Hepatocyte (in vitro differentiated cells): Measurements from ENCODE around the gene ADRA1B. TPM values are rescaled to one million over a fixed set of nuclear protein-coding genes. Genes with fewer than 3 reads are reported as not detected.
A peak's percentile ranks its signal among the peaks of the same experiment; 100 is the strongest.

Experiments used
- DNase-seq: peaks from one replicate; pipeline ENCODE4 v3.0.0-alpha.2; 2016; ENCODE audit warnings: low spot score
- H2AFZ ChIP-seq: fragments of 200-600 bp; sonication (generic); 2 replicates; pipeline ENCODE4 v1.6.0; 2016; ENCODE audit warnings: antibody characterized with exemption, mild to moderate bottlenecking
- H3K27ac ChIP-seq: fragments of 200-600 bp; sonication (generic); 2 replicates; pipeline ENCODE4 v1.5.1; 2016; ENCODE audit warnings: mild to moderate bottlenecking
- H3K27me3 ChIP-seq: fragments of 200-600 bp; sonication (generic); 2 replicates; pipeline ENCODE4 v1.6.1; 2016
- H3K36me3 ChIP-seq: fragments of 200-600 bp; sonication (generic); replicated peaks from 2 replicates; pipeline ENCODE4 v1.5.1; 2016; ENCODE audit warnings: low read depth; ENCODE audit not compliant: insufficient read depth
- H3K4me1 ChIP-seq: fragments of 200-600 bp; sonication (generic); 2 replicates; pipeline ENCODE4 v1.5.1; 2016; ENCODE audit warnings: mild to moderate bottlenecking, moderate library complexity; ENCODE audit not compliant: insufficient read depth
- H3K4me2 ChIP-seq: fragments of 200-600 bp; sonication (generic); 2 replicates; pipeline ENCODE4 v1.6.0; 2016
- H3K4me3 ChIP-seq: fragments of 200-600 bp; sonication (generic); 2 replicates; pipeline ENCODE4 v1.5.1; 2016; ENCODE audit warnings: mild to moderate bottlenecking
- H3K79me2 ChIP-seq: fragments of 200-600 bp; sonication (generic); 2 replicates; pipeline ENCODE4 v1.6.0; 2017; ENCODE audit warnings: mild to moderate bottlenecking
- H3K9me2 ChIP-seq: fragments of 200-600 bp; sonication (generic); replicated peaks from 2 replicates; pipeline ENCODE4 v1.6.0; 2017; ENCODE audit warnings: mild to moderate bottlenecking; ENCODE audit not compliant: insufficient read depth
- H3K9me3 ChIP-seq: fragments of 200-600 bp; sonication (generic); 2 replicates; pipeline ENCODE4 v1.5.1; 2016; ENCODE audit warnings: low read depth, mild to moderate bottlenecking
- H4K20me1 ChIP-seq: fragments of 200-600 bp; sonication (generic); 2 replicates; pipeline ENCODE4 v1.6.0; 2016; ENCODE audit warnings: mild to moderate bottlenecking; ENCODE audit not compliant: insufficient read depth, poor library complexity, severe bottlenecking
- EZH2 ChIP-seq: fragments of 200-600 bp; sonication (generic); IDR thresholded peaks from 2 replicates; pipeline ENCODE4 v1.6.1; 2016; ENCODE audit warnings: antibody characterized with exemption, mild to moderate bottlenecking, borderline replicate concordance
- EZH2phosphoT487 ChIP-seq: fragments of 200-600 bp; sonication (generic); IDR thresholded peaks from one replicate; pipeline ENCODE4 v1.6.1; 2018; ENCODE audit warnings: antibody characterized with exemption, mild to moderate bottlenecking, low read depth, moderate library complexity; ENCODE audit not compliant: unreplicated experiment, severe bottlenecking
- WGBS: methylation state at CpG from one replicate; pipeline ENCODE4 v1.1.6; 2016; ENCODE audit warnings: low lambda C conversion rate; ENCODE audit errors: missing lambda C conversion rate; 5-methylcytosine and 5-hydroxymethylcytosine counted together
- polyA plus RNA-seq: library from polyadenylated mRNA; unstranded; fragments of >200 nt; fragmentation: Nextera tagmentation; extraction: Ambion mirVana; gene quantifications from 2 replicates; pipeline ENCODE4 v1.2.1, GENCODE V29; 2016
- total RNA-seq: library from RNA; depleted of rRNA; stranded (reverse); fragments of >200 nt; gene quantifications from 2 replicates; pipeline ENCODE4 v1.2.3, GENCODE V29; 2014
- TF ChIP-seq, protein P1 (sequence below): fragments of 200-600 bp; sonication (generic); IDR thresholded peaks from 2 replicates; pipeline ENCODE4 v1.5.1; 2016; ENCODE audit warnings: antibody characterized with exemption, mild to moderate bottlenecking; ENCODE audit not compliant: poor library complexity

The ADRA1B gene
- total and polyA plus RNA-seq, 2 experiments from 2014 or later = 2.6 to 3.5 TPM

DNA sequence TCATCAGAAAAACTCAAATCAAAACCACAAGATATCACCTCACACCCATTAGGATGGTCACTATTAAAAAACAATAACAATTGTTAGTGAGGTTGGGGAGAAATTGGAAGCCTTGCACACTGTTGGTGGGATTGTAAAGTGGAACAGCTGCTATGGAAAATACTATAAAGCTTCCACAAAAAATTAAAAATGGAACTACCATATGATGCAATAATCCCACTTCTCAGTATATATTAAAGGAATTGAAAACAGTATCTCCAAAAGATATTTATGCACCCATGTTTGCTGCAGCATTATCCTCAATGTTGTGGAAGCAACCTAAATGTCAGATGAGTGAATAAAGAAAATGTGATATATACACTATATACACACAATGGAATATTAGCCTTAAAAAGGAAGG is 14.5 kb upstream of the ADRA1B start:
- Histone ChIP-seq H3K27me3 (peaks cover 7% of the 10 kb centered on the region), H3K9me2 (no peaks in the 10 kb centered on the region)
- DNase-seq = no peak

DNA sequence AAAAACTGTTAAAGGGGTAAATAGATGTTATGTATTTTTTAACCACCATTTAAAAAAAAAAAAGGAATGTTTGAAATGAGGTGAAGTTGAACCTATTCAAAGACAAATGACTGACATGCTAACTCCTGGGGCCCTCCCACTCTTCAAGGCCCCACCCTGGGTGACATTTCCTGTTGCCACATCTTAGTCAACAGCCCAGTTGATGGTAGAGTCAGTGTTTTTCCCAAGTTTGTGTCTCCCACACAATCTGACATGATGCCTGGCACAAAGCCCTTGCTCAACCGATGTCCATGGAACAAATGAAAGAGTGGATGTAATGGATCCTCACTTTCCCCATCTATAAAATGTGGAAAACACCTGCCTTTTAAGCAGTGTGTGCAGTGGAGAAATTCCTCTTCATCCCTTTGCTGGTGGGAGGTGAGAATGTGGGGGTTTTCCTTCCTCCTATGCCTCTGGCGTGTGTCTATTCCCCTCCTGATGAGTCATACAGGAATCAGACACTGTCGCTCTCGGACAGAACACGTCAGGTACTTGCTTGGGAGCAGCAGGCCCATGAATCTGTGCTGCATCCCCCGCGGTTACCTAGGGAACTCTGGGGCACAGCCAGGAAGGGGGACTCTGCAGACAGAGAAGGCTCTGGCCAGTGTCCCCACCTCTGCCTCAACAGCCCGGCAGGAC is 13.7 kb upstream of the ADRA1B start:
- H3K4me2 ChIP-seq = no peak overlapping the region
- H2AFZ ChIP-seq = no peak overlapping the region
- peaks cover 9% of the 10 kb centered on the region for H3K4me1 ChIP-seq
- H4K20me1 ChIP-seq = no peaks in the 10 kb centered on the region
- TF ChIP-seq EZH2phosphoT487 (no peak), EZH2 (no peak)
- TF ChIP-seq, protein P1, sequence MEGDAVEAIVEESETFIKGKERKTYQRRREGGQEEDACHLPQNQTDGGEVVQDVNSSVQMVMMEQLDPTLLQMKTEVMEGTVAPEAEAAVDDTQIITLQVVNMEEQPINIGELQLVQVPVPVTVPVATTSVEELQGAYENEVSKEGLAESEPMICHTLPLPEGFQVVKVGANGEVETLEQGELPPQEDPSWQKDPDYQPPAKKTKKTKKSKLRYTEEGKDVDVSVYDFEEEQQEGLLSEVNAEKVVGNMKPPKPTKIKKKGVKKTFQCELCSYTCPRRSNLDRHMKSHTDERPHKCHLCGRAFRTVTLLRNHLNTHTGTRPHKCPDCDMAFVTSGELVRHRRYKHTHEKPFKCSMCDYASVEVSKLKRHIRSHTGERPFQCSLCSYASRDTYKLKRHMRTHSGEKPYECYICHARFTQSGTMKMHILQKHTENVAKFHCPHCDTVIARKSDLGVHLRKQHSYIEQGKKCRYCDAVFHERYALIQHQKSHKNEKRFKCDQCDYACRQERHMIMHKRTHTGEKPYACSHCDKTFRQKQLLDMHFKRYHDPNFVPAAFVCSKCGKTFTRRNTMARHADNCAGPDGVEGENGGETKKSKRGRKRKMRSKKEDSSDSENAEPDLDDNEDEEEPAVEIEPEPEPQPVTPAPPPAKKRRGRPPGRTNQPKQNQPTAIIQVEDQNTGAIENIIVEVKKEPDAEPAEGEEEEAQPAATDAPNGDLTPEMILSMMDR = no peak
- no peaks in the 10 kb centered on the region for H3K9me2 ChIP-seq
- DNase-seq = peak; percentile 20
- H3K27ac ChIP-seq = no peak overlapping the region
- H3K79me2 ChIP-seq = no peaks in the 10 kb centered on the region
- no peaks in the 10 kb centered on the region for H3K9me3 ChIP-seq
- peaks cover 7% of the 10 kb centered on the region for H3K27me3 ChIP-seq
- no peaks in the 10 kb centered on the region for H3K36me3 ChIP-seq
- 84% methylated on average over 8 of the region's 8 CpGs for WGBS
- no peak overlapping the region for H3K4me3 ChIP-seq

More for the DNA sequence above, 14.5 kb upstream of the ADRA1B start:
- H2AFZ ChIP-seq = no peak overlapping the region
- no peaks in the 10 kb centered on the region for H3K9me3 ChIP-seq
- H4K20me1 ChIP-seq = no peaks in the 10 kb centered on the region
- H3K4me1 ChIP-seq = peaks cover 4% of the 10 kb centered on the region
- H3K27ac ChIP-seq = no peak overlapping the region
- no peaks in the 10 kb centered on the region for H3K79me2 ChIP-seq
- H3K4me2 ChIP-seq = no peak overlapping the region
- no peak overlapping the region for H3K4me3 ChIP-seq
- TF ChIP-seq, protein P1 = no peak
- no peak for TF ChIP-seq EZH2phosphoT487
- no peak for TF ChIP-seq EZH2
- no peaks in the 10 kb centered on the region for H3K36me3 ChIP-seq

DNA sequence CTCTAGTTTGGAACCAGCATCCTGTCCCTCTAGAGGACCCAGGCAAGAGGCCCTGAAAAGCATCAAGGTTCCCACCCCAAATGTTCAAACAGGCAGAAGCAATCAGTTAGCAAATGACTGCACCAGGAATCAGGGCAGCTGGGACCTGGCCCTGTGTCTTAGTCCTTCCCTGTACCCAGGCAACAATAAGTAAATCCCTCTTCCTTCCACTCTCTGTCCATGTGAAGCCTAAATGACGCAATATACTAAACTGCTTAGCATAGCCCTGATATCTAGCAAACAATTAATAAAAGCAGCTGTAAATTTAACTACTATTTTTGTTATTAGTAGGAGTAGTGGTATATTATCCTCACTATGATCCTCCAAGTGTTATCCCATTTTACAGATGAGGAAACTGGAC is 13.2 kb upstream of the ADRA1B start:
- Histone ChIP-seq H4K20me1 (no peaks in the 10 kb centered on the region), H3K27ac (no peak overlapping the region), H3K9me3 (no peaks in the 10 kb centered on the region), H2AFZ (no peak overlapping the region), H3K27me3 (peaks cover 2% of the 10 kb centered on the region), H3K4me3 (no peak overlapping the region), H3K4me2 (no peak overlapping the region), H3K4me1 (peaks cover 10% of the 10 kb centered on the region), H3K36me3 (no peaks in the 10 kb centered on the region), H3K9me2 (no peaks in the 10 kb centered on the region), H3K79me2 (no peaks in the 10 kb centered on the region)
- WGBS = 100% methylated on average over 1 of the region's 1 CpG
- no peak for DNase-seq
- TF ChIP-seq EZH2phosphoT487 = no peak

DNA sequence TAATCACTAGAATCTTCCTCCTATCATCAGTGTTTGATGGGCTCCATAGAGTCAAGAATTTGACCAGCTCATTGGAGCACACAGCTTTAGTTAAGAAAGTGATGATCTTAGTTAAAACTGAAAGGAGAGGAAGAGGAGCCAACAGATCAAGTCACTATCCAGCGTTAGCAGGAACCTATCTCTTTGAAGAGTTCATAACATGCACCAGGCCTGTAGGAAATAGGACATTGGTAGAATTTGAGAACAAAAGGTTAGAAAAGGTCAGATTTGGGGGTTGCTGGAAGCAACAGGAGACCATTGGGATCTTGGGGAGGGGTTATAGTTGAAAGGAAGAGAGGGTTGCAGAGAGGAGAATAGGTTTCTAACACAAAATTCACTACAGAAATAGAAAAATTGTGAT is 11.4 kb upstream of the ADRA1B start:
- no peak overlapping the region for H3K4me2 ChIP-seq

More for the DNA sequence above, 11.4 kb upstream of the ADRA1B start:
- Histone ChIP-seq H3K27me3 (no peaks in the 10 kb centered on the region), H3K4me3 (no peak overlapping the region), H3K79me2 (no peaks in the 10 kb centered on the region), H3K27ac (no peak overlapping the region), H3K36me3 (no peaks in the 10 kb centered on the region), H4K20me1 (no peaks in the 10 kb centered on the region), H3K9me2 (no peaks in the 10 kb centered on the region), H3K9me3 (no peaks in the 10 kb centered on the region), H3K4me1 (peaks cover 6% of the 10 kb centered on the region), H2AFZ (no peak overlapping the region)
- TF ChIP-seq EZH2 (no peak), EZH2phosphoT487 (no peak)
- TF ChIP-seq, protein P1 = no peak
- 75% methylated on average over 1 of the region's 1 CpG for WGBS
- DNase-seq = no peak
